SU-DHL-6 (cell line): ENCODE measurements around the gene SHROOM1.

Source experiments
- H2AFZ ChIP-seq: fragments of 200-600 bp; sonication (generic); 2 replicates; pipeline ENCODE4 v1.6.1; 2014; ENCODE audit warnings: low read depth, mild to moderate bottlenecking, moderate library complexity, mixed read lengths, antibody characterized with exemption, low read length; ENCODE audit not compliant: severe bottlenecking
- H3F3A ChIP-seq: fragments of 200-600 bp; shearing (Covaris generic); 2 replicates; pipeline ENCODE4 v1.6.0; 2016; ENCODE audit warnings: antibody characterized with exemption, mild to moderate bottlenecking; ENCODE audit not compliant: insufficient read depth
- H3K27ac ChIP-seq: fragments of 200-600 bp; sonication (generic); 2 replicates; pipeline ENCODE4 v1.5.1; 2016; ENCODE audit warnings: low read depth, mild to moderate bottlenecking, low read length, moderate library complexity, mixed read lengths
- H3K27me3 ChIP-seq: fragments of 200-600 bp; sonication (generic), shearing (Covaris generic); 2 replicates; pipeline ENCODE4 v1.6.0; 2014; ENCODE audit warnings: mild to moderate bottlenecking, low read length
- H3K36me3 ChIP-seq: fragments of 200-600 bp; sonication (generic); 2 replicates; pipeline ENCODE4 v1.6.1; 2014; ENCODE audit warnings: mild to moderate bottlenecking, low read length, mixed read lengths
- H3K4me2 ChIP-seq: fragments of 300-600, 200-600 bp; shearing (Covaris generic), sonication (generic); 2 replicates; pipeline ENCODE4 v1.6.0; 2014; ENCODE audit warnings: low read length, low read depth, mild to moderate bottlenecking; ENCODE audit not compliant: poor library complexity, severe bottlenecking
- H3K4me3 ChIP-seq: fragments of 200-600 bp; sonication (generic); 2 replicates; pipeline ENCODE4 v1.5.1; 2014; ENCODE audit warnings: antibody characterized with exemption, low read length, mild to moderate bottlenecking, mixed read lengths; ENCODE audit not compliant: insufficient read depth, poor library complexity, severe bottlenecking
- H3K79me2 ChIP-seq: fragments of 200-600 bp; sonication (generic); 2 replicates; pipeline ENCODE4 v1.6.1; 2014; ENCODE audit warnings: mild to moderate bottlenecking, low read length, moderate library complexity; ENCODE audit not compliant: insufficient read depth
- H3K9ac ChIP-seq: fragments of 200-600 bp; sonication (generic); 2 replicates; pipeline ENCODE4 v1.7.0; 2014; ENCODE audit warnings: mild to moderate bottlenecking, low read length
- H3K9me2 ChIP-seq: fragments of 200-600 bp; sonication (generic); replicated peaks from 2 replicates; pipeline ENCODE4 v1.6.1; 2014; ENCODE audit warnings: low read length; ENCODE audit not compliant: insufficient read depth
- H3K9me3 ChIP-seq: fragments of 200-600 bp; sonication (generic); 2 replicates; pipeline ENCODE4 v1.6.1; 2014; ENCODE audit warnings: low read length, mixed read lengths; ENCODE audit not compliant: insufficient read depth
- H4K20me1 ChIP-seq: fragments of 200-600 bp; sonication (generic); 2 replicates; pipeline ENCODE4 v1.6.1; 2014; ENCODE audit warnings: low read depth, mild to moderate bottlenecking, antibody characterized with exemption, low read length, moderate library complexity, mixed read lengths
- EZH2phosphoT487 ChIP-seq: fragments of 200-600 bp; sonication (generic), shearing (Covaris generic); conservative IDR thresholded peaks from 2 replicates; pipeline ENCODE4 v1.6.1; 2018; ENCODE audit warnings: mild to moderate bottlenecking, antibody characterized with exemption, low read length, moderate library complexity, mixed read lengths
- TF ChIP-seq, protein P1 (sequence below): fragments of 200-600 bp; sonication (generic); IDR thresholded peaks from one replicate; pipeline ENCODE4 v1.5.1; 2017; ENCODE audit warnings: antibody characterized with exemption, mild to moderate bottlenecking, low read length, moderate library complexity; ENCODE audit not compliant: insufficient read depth, poor library complexity, severe bottlenecking

SHROOM1 gene

DNA sequence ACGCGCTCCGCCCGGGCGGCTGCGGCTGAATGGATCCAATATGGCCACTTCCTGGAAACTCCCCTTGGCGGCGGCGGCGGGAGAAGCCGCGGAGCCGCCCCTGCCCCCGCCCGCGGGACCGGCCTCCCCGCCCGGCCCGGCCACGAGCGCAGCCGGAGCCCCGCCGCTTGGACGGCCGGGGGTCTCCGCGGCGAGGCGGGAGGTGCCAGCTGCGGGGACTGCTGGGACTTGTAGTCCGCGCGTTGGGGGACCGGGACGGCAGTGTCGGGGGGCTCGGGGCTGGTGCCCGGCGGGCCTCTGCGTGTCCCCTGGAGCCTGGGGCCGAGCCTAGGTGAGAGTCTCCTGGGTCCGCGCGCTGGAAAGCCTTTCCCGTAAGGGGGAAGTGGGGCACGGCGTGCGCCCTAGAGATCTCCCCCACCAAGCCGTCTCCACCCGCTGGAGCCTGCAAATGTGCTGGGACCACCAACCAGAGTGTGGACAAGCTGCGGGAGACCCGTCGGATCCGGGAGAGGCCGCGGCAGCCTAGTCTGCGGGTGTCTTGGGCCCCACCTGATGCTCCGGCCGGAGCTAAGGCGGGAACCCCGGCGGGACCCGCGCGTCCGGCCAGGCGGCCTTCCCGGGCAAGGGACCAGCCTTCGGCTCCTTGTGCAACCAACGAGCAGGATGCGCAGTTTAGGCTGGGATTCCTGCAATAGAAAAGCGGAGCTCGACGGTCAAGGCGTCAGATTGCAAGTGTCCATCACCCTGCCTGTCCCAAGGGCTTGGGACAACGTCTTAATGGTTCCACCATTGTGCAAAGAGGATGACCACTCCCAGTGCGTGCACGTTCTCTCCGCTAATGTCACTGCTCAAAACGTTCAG, 53.0 kb downstream of the SHROOM1 start, which contains the start of gene SEPTIN8:
Gene SEPTIN8 (minus strand): TSS at position 31 of the 861 bp plus-strand sequence. CDS start 102 bp downstream, outside the sequence.
- Histone ChIP-seq H3K9ac (no peak within 1 kb of the TSS; the same call in 1 of the 2 replicates), H4K20me1 (no peaks in the 10 kb centered on the region), H3K79me2 (no peaks in the 10 kb centered on the region), H3K4me2 (peak within 1 kb of the TSS; percentile 28), H3F3A (no peaks in the 10 kb centered on the region), H3K27ac (no peak within 1 kb of the TSS), H3K27me3 (no peaks in the 10 kb centered on the region), H3K4me3 (no peak within 1 kb of the TSS), H3K9me3 (no peaks in the 10 kb centered on the region), H3K9me2 (no peaks in the 10 kb centered on the region), H3K36me3 (no peaks in the 10 kb centered on the region), H2AFZ (no peak within 1 kb of the TSS)
- TF ChIP-seq, protein P1, sequence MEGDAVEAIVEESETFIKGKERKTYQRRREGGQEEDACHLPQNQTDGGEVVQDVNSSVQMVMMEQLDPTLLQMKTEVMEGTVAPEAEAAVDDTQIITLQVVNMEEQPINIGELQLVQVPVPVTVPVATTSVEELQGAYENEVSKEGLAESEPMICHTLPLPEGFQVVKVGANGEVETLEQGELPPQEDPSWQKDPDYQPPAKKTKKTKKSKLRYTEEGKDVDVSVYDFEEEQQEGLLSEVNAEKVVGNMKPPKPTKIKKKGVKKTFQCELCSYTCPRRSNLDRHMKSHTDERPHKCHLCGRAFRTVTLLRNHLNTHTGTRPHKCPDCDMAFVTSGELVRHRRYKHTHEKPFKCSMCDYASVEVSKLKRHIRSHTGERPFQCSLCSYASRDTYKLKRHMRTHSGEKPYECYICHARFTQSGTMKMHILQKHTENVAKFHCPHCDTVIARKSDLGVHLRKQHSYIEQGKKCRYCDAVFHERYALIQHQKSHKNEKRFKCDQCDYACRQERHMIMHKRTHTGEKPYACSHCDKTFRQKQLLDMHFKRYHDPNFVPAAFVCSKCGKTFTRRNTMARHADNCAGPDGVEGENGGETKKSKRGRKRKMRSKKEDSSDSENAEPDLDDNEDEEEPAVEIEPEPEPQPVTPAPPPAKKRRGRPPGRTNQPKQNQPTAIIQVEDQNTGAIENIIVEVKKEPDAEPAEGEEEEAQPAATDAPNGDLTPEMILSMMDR: no peak
- no peak for TF ChIP-seq EZH2phosphoT487

DNA sequence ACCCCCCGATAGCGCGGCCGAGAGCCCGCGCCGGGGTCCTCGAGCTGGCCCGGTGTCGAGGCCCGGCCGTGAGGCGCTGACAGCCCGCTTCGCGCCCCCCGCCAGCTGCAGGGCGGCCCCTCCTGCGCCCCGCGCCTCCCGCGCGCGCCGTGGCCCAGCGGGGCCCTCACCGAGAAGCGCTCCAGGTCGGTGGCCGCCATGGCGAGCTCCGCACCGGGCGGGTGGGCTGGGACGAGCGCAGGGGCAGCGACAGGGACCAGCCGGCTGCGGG, 53.6 kb downstream of the SHROOM1 start:
- Histone ChIP-seq H3K9me3 (no peaks in the 10 kb centered on the region), H2AFZ (no peak overlapping the region), H3K36me3 (no peaks in the 10 kb centered on the region), H3K9me2 (no peaks in the 10 kb centered on the region), H3K9ac (no peak overlapping the region), H3K4me3 (no peak overlapping the region), H4K20me1 (no peaks in the 10 kb centered on the region), H3F3A (no peaks in the 10 kb centered on the region), H3K27me3 (no peaks in the 10 kb centered on the region), H3K4me2 (no peak overlapping the region), H3K79me2 (no peaks in the 10 kb centered on the region), H3K27ac (no peak overlapping the region)
- no peak for TF ChIP-seq EZH2phosphoT487
- TF ChIP-seq, protein P1: no peak

DNA sequence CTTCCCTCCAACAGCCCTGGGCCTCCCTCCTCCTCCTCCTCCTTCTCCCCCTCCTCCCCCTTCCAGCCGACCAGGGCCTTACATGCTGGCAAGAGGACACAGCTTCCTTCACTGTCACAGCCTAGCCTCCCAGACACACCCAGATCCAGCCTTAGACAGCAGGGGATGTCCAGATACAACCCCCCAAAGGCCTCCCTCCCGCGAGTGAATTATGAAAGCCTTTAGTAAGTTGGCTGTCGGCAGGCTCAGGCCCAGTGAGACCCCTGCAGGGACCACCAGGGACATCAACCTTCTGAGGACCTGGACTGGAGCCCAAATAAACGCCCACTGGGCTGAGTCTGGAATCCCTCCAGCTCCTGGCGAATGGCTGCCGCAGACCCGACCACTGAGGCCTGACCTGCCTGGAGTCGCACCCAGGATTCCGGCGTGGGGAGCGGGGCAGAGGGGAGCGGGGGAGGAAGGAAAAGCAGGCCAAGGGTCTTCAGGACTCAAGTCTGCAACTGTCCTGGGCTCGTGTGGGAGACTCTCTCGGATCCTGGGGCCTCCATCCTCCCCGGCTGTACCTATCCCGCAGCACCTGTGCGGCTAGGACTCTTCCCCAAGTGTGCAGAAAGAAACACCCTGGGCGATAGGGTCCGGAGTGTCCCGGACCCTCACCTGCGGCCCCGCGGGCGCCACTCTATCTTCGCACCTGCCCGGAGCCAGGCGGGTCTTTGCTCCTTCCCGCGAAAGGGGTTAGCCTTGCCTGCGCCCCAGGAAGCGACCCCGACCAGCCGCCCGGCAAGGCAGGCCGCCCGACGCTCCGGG, 54.1 kb downstream of the SHROOM1 start:
- H3K9me2 ChIP-seq: no peaks in the 10 kb centered on the region
- H3K27ac ChIP-seq: no peak overlapping the region
- no peaks in the 10 kb centered on the region for H3K9me3 ChIP-seq
- H3K9ac ChIP-seq: no peak overlapping the region
- no peak overlapping the region for H2AFZ ChIP-seq
- H3K4me2 ChIP-seq: no peak overlapping the region
- no peaks in the 10 kb centered on the region for H3K79me2 ChIP-seq
- H3K4me3 ChIP-seq: no peak overlapping the region
- H3F3A ChIP-seq: no peaks in the 10 kb centered on the region
- TF ChIP-seq, protein P1: no peak
- TF ChIP-seq EZH2phosphoT487: no peak
- no peaks in the 10 kb centered on the region for H3K36me3 ChIP-seq
- H3K27me3 ChIP-seq: no peaks in the 10 kb centered on the region
- H4K20me1 ChIP-seq: no peaks in the 10 kb centered on the region
